Activated T-cell treated with anti-CD3 and anti-CD28 coated beads for 1 hour (primary cell): ENCODE measurements around the gene ZNF793.

Experiments used
- DNase-seq: peaks from one replicate; pipeline ENCODE4 v3.0.0-alpha.2; 2020; ENCODE audit warnings: low read depth

Gene ZNF793

GRCh38 chr19:37565370-37565669 is 58.6 kb downstream of the ZNF793 start:
- no peak for DNase-seq

- DNase-seq = no peak
These were observed 65.5 kb downstream of the ZNF793 start for GRCh38 chr19:37572203-37572602.

- DNase-seq = no peak
These were observed 76.6 kb downstream of the ZNF793 start for GRCh38 chr19:37583340-37583739.
